ENCODE data around the gene IL17D.

DNA sequence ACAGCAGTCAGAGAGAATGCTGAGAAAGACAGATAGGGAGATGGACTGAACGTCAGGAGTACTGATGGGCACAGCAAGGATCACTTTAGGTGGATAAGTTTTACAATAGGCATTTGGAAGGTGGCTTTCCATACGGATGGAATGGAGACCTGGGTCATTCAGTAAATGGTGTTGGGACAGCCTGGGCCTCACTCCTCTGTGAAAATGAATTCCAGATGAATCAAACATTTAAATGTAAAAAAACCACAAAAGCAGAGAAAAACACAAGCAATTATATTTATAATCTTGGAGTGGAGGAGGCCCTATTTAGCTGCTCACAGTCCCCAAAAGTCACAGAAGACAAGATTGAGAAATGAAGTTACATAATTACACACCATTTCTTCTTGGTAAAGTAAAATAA is 4.7 kb downstream of the IL17D start:
- no peak for TF ChIP-seq EZH2 (IDR thresholded peaks at IDR 0.05; ENCODE audit: borderline replicate concordance, low read depth, low read length, severe bottlenecking)
- TF ChIP-seq, protein P1, sequence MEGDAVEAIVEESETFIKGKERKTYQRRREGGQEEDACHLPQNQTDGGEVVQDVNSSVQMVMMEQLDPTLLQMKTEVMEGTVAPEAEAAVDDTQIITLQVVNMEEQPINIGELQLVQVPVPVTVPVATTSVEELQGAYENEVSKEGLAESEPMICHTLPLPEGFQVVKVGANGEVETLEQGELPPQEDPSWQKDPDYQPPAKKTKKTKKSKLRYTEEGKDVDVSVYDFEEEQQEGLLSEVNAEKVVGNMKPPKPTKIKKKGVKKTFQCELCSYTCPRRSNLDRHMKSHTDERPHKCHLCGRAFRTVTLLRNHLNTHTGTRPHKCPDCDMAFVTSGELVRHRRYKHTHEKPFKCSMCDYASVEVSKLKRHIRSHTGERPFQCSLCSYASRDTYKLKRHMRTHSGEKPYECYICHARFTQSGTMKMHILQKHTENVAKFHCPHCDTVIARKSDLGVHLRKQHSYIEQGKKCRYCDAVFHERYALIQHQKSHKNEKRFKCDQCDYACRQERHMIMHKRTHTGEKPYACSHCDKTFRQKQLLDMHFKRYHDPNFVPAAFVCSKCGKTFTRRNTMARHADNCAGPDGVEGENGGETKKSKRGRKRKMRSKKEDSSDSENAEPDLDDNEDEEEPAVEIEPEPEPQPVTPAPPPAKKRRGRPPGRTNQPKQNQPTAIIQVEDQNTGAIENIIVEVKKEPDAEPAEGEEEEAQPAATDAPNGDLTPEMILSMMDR (IDR thresholded peaks at IDR 0.05; ENCODE audit: borderline replicate concordance, extremely low read depth, low read length, poor library complexity, severe bottlenecking), result no peak

Data from DND-41 (cell line).